B cell (primary cell): ENCODE measurements around the gene METTL4. TPM values are rescaled to one million over a fixed set of nuclear protein-coding genes. Genes with fewer than 3 reads are reported as not detected.

Experiments
- ATAC-seq: fragments of 200-7000 bp; cut with Tn5 transposase; one replicate; pipeline ENCODE4 v1.10.0; 2021; ENCODE audit warnings: low read depth, mild to moderate bottlenecking, moderate number of reproducible peaks, moderate library complexity
- CTCF ChIA-PET: fragments of 350-600 bp; sonication (Branson Sonifier 250); formaldehyde crosslinking; loops from one replicate; lab custom pipeline; 2021; ENCODE audit warnings: antibody characterized with exemption, inconsistent platforms; lab: Charles Lee
- POLR2A ChIA-PET: fragments of 350-600 bp; sonication (Branson Sonifier 250); formaldehyde crosslinking; loops from one replicate; lab custom pipeline; 2021; ENCODE audit warnings: antibody characterized with exemption; lab: Charles Lee
- DNase-seq: peaks from one replicate; pipeline ENCODE4 v3.0.0; 2013
- H2AFZ ChIP-seq: 2 replicates; pipeline ENCODE4 v1.6.1; 2012; ENCODE audit warnings: mild to moderate bottlenecking, low read depth, low read length; ENCODE audit not compliant: insufficient read depth, poor library complexity, severe bottlenecking
- H3K27ac ChIP-seq, 2 donors: 1 replicate in 1 of 2; 2 replicates in 1 of 2; pipeline ENCODE4 v1.5.1; 2012 to 2013; ENCODE audit warnings: low read length in 2 of 2, mild to moderate bottlenecking in 2 of 2, moderate library complexity in 1 of 2
- H3K27me3 ChIP-seq, 4 experiments: fragments of 200-600 bp in 1 of 4; sonication (generic) in 1 of 4; replicated peaks in 1 of 4; 1 replicate in 2 of 4; 2 replicates in 2 of 4; pipeline versions ENCODE4 v1.6.1 to v1.7.0; 2013 to 2016; ENCODE audit warnings: low read length in 3 of 4, mild to moderate bottlenecking in 2 of 4, mixed read lengths in 1 of 4, moderate library complexity in 1 of 4; ENCODE audit not compliant: insufficient read depth in 4 of 4, control insufficient read depth in 3 of 4; ENCODE audit errors: control extremely low read depth in 1 of 4
- H3K36me3 ChIP-seq, 2 experiments: replicated peaks in 1 of 2; 1 replicate in 1 of 2; 2 replicates in 1 of 2; pipeline versions ENCODE4 v1.6.1 to v1.7.1; 2013; ENCODE audit warnings: low read length in 1 of 2; ENCODE audit not compliant: insufficient read depth in 2 of 2, control insufficient read depth in 1 of 2; ENCODE audit errors: control extremely low read depth in 1 of 2, extremely low read depth in 1 of 2
- H3K4me1 ChIP-seq, 2 donors: fragments of 200-600 bp in 1 of 2; sonication (generic) in 1 of 2; 1 replicate in 1 of 2; 2 replicates in 1 of 2; pipeline versions ENCODE4 v1.5.1 to v1.6.1; 2013 to 2017; ENCODE audit warnings: low read length in 2 of 2; ENCODE audit not compliant: control insufficient read depth in 2 of 2, insufficient read depth in 2 of 2
- H3K4me2 ChIP-seq: replicated peaks from 2 replicates; pipeline ENCODE3; 2012; ENCODE audit warnings: mild to moderate bottlenecking, low read depth, low read length; ENCODE audit not compliant: poor library complexity, severe bottlenecking
- H3K4me3 ChIP-seq, 5 experiments: fragments of 200-600 bp in 1 of 5; sonication (generic) in 1 of 5; 1 replicate in 3 of 5; 2 replicates in 2 of 5; pipeline versions ENCODE4 v1.5.1 to v1.7.0; 2011 to 2016; ENCODE audit warnings: low read length in 4 of 5, mild to moderate bottlenecking in 4 of 5, low read depth in 2 of 5, control low read depth in 1 of 5, moderate library complexity in 1 of 5; ENCODE audit not compliant: insufficient read depth in 1 of 5; ENCODE audit errors: control extremely low read depth in 1 of 5, extremely low read depth in 1 of 5
- H3K79me2 ChIP-seq: fragments of 200-600 bp; sonication (generic); one replicate; pipeline ENCODE4 v1.6.0; 2016; ENCODE audit warnings: low read length; ENCODE audit not compliant: control insufficient read depth, insufficient read depth
- H3K9ac ChIP-seq: fragments of 200-600 bp; sonication (generic); 2 replicates; pipeline ENCODE4 v1.6.1; 2017; ENCODE audit warnings: mild to moderate bottlenecking, low read length, moderate library complexity
- H3K9me3 ChIP-seq, 3 donors: one replicate each; pipeline versions ENCODE4 v1.6.1 to v1.7.1; 2013; ENCODE audit warnings: low read length in 2 of 3; ENCODE audit not compliant: control insufficient read depth in 2 of 3, insufficient read depth in 1 of 3; ENCODE audit errors: control extremely low read depth in 1 of 3
- H4K20me1 ChIP-seq: 2 replicates; pipeline ENCODE4 v1.6.0; 2012; ENCODE audit warnings: mild to moderate bottlenecking, low read length; ENCODE audit not compliant: insufficient read depth, control insufficient read depth, poor library complexity, severe bottlenecking
- H3K27ac Mint-ChIP-seq: one replicate; pipeline ENCODE4 v1.8.0; 2021; ENCODE audit warnings: mixed read lengths
- H3K27me3 Mint-ChIP-seq: one replicate; pipeline ENCODE4 v1.8.0; 2021; ENCODE audit warnings: mixed read lengths
- H3K4me1 Mint-ChIP-seq: one replicate; pipeline ENCODE4 v1.8.0; 2021; ENCODE audit warnings: mixed read lengths
- H3K4me3 Mint-ChIP-seq: one replicate; pipeline ENCODE4 v1.8.0; 2021; ENCODE audit warnings: mixed read lengths
- H3K9me3 Mint-ChIP-seq: one replicate; pipeline ENCODE4 v1.8.0; 2022; ENCODE audit warnings: mixed read lengths; ENCODE audit not compliant: insufficient read depth
- EZH2 ChIP-seq: IDR thresholded peaks from 2 replicates; pipeline ENCODE4 v1.6.1; 2012; ENCODE audit warnings: borderline replicate concordance, low read depth, mild to moderate bottlenecking, moderate library complexity, low read length; ENCODE audit not compliant: insufficient read depth, poor library complexity, severe bottlenecking
- WGBS: methylation state at CpG from one replicate; pipeline ENCODE4 v1.1.5; 2013; ENCODE audit warnings: missing lambda C conversion rate; ENCODE audit not compliant: insufficient coverage; 5-methylcytosine and 5-hydroxymethylcytosine counted together
- intact Hi-C: fragments of 100-400 bp; cut with micrococcal nuclease; formaldehyde crosslinking; loops from one replicate; pipeline ENCODE4 v1.10.0; 2022
- polyA plus RNA-seq: library from polyadenylated mRNA; depleted of rRNA; stranded (reverse); fragments of >200 nt; gene quantifications from 2 replicates; pipeline ENCODE4 v1.2.3, GENCODE V29; 2012
- total RNA-seq, 2 donors: library from RNA; stranded (reverse); fragments of 120-200 nt in 1 of 2; gene quantifications; 1 replicate in 1 of 2; 2 replicates in 1 of 2; pipeline versions ENCODE4 v1.2.3 to v1.2.4, GENCODE V29; 2013 to 2022
- TF ChIP-seq, protein P1 (sequence below): fragments of 200-600 bp; IDR thresholded peaks from one replicate; pipeline ENCODE4 v1.8.0; 2022; ENCODE audit warnings: antibody characterized with exemption, mild to moderate bottlenecking

Gene METTL4
- total and polyA plus RNA-seq, 2 donors (not counting 1 experiment from before 2014, with no cell fraction given) = 12.9 to 31.6 TPM

DNA sequence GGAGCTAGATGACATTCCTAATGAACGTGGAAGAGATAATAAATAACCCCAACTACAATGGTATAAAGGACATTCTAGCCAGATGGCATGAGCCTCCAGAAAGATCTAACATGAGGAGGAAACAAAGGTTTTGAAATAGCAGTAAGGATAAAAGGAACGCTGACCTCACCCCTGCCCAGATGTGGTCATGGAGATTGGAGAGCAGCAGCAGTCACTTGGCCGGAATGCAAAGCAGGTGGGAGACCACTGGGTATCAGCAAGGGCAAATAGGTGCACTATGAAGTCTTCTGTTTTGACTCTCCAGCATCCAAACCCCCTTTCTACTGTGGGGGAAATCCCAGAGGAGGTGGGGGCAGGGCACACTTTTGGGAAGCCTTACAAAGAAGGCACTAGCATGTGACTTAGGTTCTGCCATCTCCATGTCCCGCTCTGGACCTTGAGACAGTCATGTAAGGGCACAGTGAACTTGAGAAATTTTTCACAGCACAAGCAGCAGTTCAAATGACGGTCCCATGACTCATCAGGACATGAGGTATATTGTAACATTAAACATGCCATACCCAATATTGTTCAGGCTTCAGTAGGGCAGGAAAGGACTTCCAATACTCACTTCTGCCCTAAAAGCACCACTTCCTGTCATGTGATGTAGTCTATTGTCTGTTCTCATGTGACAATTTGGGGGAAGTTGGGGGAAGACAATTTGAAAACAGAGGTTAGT is 55.2 kb downstream of the METTL4 start:
- Histone ChIP-seq H4K20me1 (no peaks in the 10 kb centered on the region), H3K27me3 (no peaks in the 10 kb centered on the region), H3K4me1 (peaks cover 9 to 12% of the 10 kb centered on the region in 2 donors), H3K9me3 (peaks cover 1 to 4% (median 4%) of the 10 kb centered on the region in 3 donors), H2AFZ (no peak overlapping the region), H3K79me2 (no peaks in the 10 kb centered on the region), H3K27ac (no peak overlapping the region), H3K4me2 (no peak overlapping the region), H3K9ac (no peak overlapping the region), H3K4me3 (no peak overlapping the region), H3K36me3 (no peaks in the 10 kb centered on the region)
- Mint-ChIP-seq H3K9me3 (no peaks in the 10 kb centered on the region), H3K4me1 (peaks cover 16% of the 10 kb centered on the region), H3K27ac (no peak overlapping the region), H3K27me3 (no peaks in the 10 kb centered on the region), H3K4me3 (peak overlapping the region; percentile 12)
- ATAC-seq = no peak
- intact Hi-C loops = no loop called here
- TF ChIP-seq, protein P1, sequence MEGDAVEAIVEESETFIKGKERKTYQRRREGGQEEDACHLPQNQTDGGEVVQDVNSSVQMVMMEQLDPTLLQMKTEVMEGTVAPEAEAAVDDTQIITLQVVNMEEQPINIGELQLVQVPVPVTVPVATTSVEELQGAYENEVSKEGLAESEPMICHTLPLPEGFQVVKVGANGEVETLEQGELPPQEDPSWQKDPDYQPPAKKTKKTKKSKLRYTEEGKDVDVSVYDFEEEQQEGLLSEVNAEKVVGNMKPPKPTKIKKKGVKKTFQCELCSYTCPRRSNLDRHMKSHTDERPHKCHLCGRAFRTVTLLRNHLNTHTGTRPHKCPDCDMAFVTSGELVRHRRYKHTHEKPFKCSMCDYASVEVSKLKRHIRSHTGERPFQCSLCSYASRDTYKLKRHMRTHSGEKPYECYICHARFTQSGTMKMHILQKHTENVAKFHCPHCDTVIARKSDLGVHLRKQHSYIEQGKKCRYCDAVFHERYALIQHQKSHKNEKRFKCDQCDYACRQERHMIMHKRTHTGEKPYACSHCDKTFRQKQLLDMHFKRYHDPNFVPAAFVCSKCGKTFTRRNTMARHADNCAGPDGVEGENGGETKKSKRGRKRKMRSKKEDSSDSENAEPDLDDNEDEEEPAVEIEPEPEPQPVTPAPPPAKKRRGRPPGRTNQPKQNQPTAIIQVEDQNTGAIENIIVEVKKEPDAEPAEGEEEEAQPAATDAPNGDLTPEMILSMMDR = no peak
- TF ChIP-seq EZH2 = no peak
- ChIA-PET CTCF (no interaction called here), POLR2A (no interaction called here)
- WGBS = 100% methylated on average over 3 of the region's 5 CpGs
- peak; percentile 17 for DNase-seq

DNA sequence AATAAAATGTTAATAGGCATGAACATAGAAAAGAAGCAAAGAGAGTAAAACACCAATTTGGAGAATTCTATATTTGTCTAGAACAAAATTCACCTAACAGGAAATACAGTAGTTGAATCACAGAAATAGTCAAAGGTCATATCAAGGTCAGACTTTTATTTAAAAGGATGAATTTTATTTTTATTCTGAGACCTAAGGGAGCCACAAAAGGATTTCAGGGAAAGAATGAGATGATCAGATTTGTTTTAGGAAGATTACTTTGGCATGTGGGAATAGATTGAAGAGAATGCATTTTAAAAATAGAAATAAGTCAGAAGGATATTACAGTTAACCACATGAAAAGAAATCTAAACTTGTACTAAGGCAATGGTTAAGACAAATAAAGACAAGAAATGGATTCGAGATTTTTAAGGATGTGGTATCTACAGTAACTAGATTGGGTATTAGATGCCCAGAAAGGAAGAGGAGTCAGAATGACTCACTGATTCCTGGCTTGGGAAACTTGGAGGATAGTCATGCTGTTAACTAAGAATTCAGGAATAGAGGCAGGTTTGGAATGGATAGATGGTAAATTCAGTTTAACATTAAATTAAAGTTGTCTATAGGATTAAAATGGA is 56.0 kb downstream of the METTL4 start:
- no peak overlapping the region for H2AFZ ChIP-seq
- peaks cover 9 to 12% of the 10 kb centered on the region in 2 donors for H3K4me1 ChIP-seq
- no peaks in the 10 kb centered on the region for H3K9me3 Mint-ChIP-seq
- no peak overlapping the region for H3K4me2 ChIP-seq
- no peaks in the 10 kb centered on the region for H3K36me3 ChIP-seq
- no peaks in the 10 kb centered on the region for H3K79me2 ChIP-seq
- no peak for ATAC-seq
- H3K27me3 Mint-ChIP-seq = no peaks in the 10 kb centered on the region
- peaks cover 1 to 4% (median 4%) of the 10 kb centered on the region in 3 donors for H3K9me3 ChIP-seq
- CTCF ChIA-PET = no interaction called here
- POLR2A ChIA-PET = no interaction called here
- no peak for TF ChIP-seq EZH2
- TF ChIP-seq, protein P1 = no peak
- DNase-seq = no peak
- no peaks in the 10 kb centered on the region for H3K27me3 ChIP-seq
- no peak overlapping the region for H3K9ac ChIP-seq
- H3K27ac ChIP-seq = no peak overlapping the region
- no peak overlapping the region for H3K4me3 ChIP-seq
- no peak overlapping the region for H3K27ac Mint-ChIP-seq
- H3K4me1 Mint-ChIP-seq = peaks cover 16% of the 10 kb centered on the region
- H4K20me1 ChIP-seq = no peaks in the 10 kb centered on the region
- 0% methylated on average over 1 of the region's 1 CpG for WGBS
- H3K4me3 Mint-ChIP-seq = no peak overlapping the region
- intact Hi-C loops = no loop called here
